H9 (cell line): Measurements from ENCODE around the gene OR7A17. TPM values are rescaled to one million over a fixed set of nuclear protein-coding genes. Genes with fewer than 3 reads are reported as not detected.

Experiments used
- DNase-seq: peaks from one replicate; pipeline ENCODE4 v3.0.0-alpha.2; 2017
- H2AFZ ChIP-seq: one replicate; pipeline ENCODE4 v1.6.1; 2013; ENCODE audit warnings: mild to moderate bottlenecking, low read length, control low read depth, moderate library complexity
- H2AK5ac ChIP-seq: 2 replicates; pipeline ENCODE4 v1.6.1; 2013; ENCODE audit warnings: low read length, control low read depth, mixed read lengths; ENCODE audit not compliant: insufficient read length
- H2BK120ac ChIP-seq: one replicate; pipeline ENCODE4 v1.6.1; 2013; ENCODE audit warnings: low read depth, mild to moderate bottlenecking, low read length, control low read depth, inconsistent platforms; ENCODE audit not compliant: poor library complexity, severe bottlenecking
- H2BK12ac ChIP-seq: 2 replicates; pipeline ENCODE4 v1.6.1; 2013; ENCODE audit warnings: low read length, control low read depth, mixed read lengths, low read depth; ENCODE audit not compliant: insufficient read length
- H2BK15ac ChIP-seq: 2 replicates; pipeline ENCODE4 v1.6.1; 2013; ENCODE audit warnings: low read depth, low read length, control low read depth
- H2BK20ac ChIP-seq: one replicate; pipeline ENCODE4 v1.6.1; 2013; ENCODE audit warnings: low read depth, mild to moderate bottlenecking, low read length, control low read depth, inconsistent platforms; ENCODE audit not compliant: poor library complexity, severe bottlenecking
- H2BK5ac ChIP-seq: 2 replicates; pipeline ENCODE4 v1.6.1; 2013; ENCODE audit warnings: low read length, control low read depth, mixed read lengths; ENCODE audit not compliant: insufficient read length
- H3K14ac ChIP-seq: 2 replicates; pipeline ENCODE4 v1.6.1; 2013; ENCODE audit warnings: low read length, control low read depth; ENCODE audit not compliant: insufficient read depth
- H3K18ac ChIP-seq: 2 replicates; pipeline ENCODE4 v1.6.1; 2013; ENCODE audit warnings: low read depth, mild to moderate bottlenecking, mixed read lengths, low read length, control low read depth; ENCODE audit not compliant: insufficient read length
- H3K23ac ChIP-seq: 2 replicates; pipeline ENCODE4 v1.6.1; 2013; ENCODE audit warnings: low read length, control low read depth, mixed read lengths, low read depth; ENCODE audit not compliant: insufficient read length
- H3K23me2 ChIP-seq: 2 replicates; pipeline ENCODE4 v1.6.1; 2013; ENCODE audit warnings: low read depth, mild to moderate bottlenecking, mixed read lengths, low read length, control low read depth; ENCODE audit not compliant: insufficient read length, poor library complexity, severe bottlenecking
- H3K27ac ChIP-seq: 2 replicates; pipeline ENCODE4 v1.5.1; 2013; ENCODE audit warnings: low read length, control low read depth, mixed read lengths, low read depth; ENCODE audit not compliant: insufficient read length
- H3K27me3 ChIP-seq: 2 replicates; pipeline ENCODE4 v1.6.1; 2013; ENCODE audit warnings: low read length, control low read depth, inconsistent platforms; ENCODE audit not compliant: insufficient read depth
- H3K4ac ChIP-seq: 2 replicates; pipeline ENCODE4 v1.6.1; 2013; ENCODE audit warnings: low read depth, mild to moderate bottlenecking, control low read depth, inconsistent platforms, low read length, moderate library complexity
- H3K4me1 ChIP-seq: 2 replicates; pipeline ENCODE4 v1.6.1; 2013; ENCODE audit warnings: low read length, control low read depth, inconsistent platforms; ENCODE audit not compliant: insufficient read depth
- H3K4me2 ChIP-seq: 2 replicates; pipeline ENCODE4 v1.6.1; 2013; ENCODE audit warnings: low read length, control low read depth, mixed read lengths; ENCODE audit not compliant: insufficient read length, insufficient read depth
- H3K56ac ChIP-seq: 2 replicates; pipeline ENCODE4 v1.6.1; 2013; ENCODE audit warnings: low read depth, mild to moderate bottlenecking, mixed read lengths, low read length, control low read depth; ENCODE audit not compliant: insufficient read length
- H3K79me1 ChIP-seq: 2 replicates; pipeline ENCODE4 v1.6.1; 2013; ENCODE audit warnings: low read depth, mild to moderate bottlenecking, moderate library complexity, low read length, control low read depth, inconsistent platforms; ENCODE audit not compliant: insufficient read depth, poor library complexity, severe bottlenecking
- H3K79me2 ChIP-seq: 2 replicates; pipeline ENCODE4 v1.6.1; 2013; ENCODE audit warnings: low read length, control low read depth, inconsistent platforms; ENCODE audit not compliant: insufficient read depth
- H3K9ac ChIP-seq: 2 replicates; pipeline ENCODE4 v1.6.1; 2013; ENCODE audit warnings: low read length, control low read depth, mixed read lengths; ENCODE audit not compliant: insufficient read length; ENCODE audit errors: extremely low read depth
- H3K9me3 ChIP-seq: one replicate; pipeline ENCODE4 v1.6.1; 2013; ENCODE audit warnings: low read depth, low read length, inconsistent platforms; ENCODE audit not compliant: control insufficient read depth
- H3T11ph ChIP-seq: one replicate; pipeline ENCODE4 v1.6.1; 2013; ENCODE audit warnings: mild to moderate bottlenecking, low read length, control low read depth, inconsistent platforms
- H4K20me1 ChIP-seq: one replicate; pipeline ENCODE4 v1.6.1; 2013; ENCODE audit not compliant: control insufficient read depth, insufficient read length, insufficient read depth
- H4K5ac ChIP-seq: 2 replicates; pipeline ENCODE4 v1.6.1; 2013; ENCODE audit warnings: low read depth, mild to moderate bottlenecking, mixed read lengths, low read length, control low read depth; ENCODE audit not compliant: insufficient read length
- H4K8ac ChIP-seq: replicated peaks from 2 replicates; pipeline ENCODE4 v1.6.1; 2013; ENCODE audit warnings: low read length, control low read depth, mixed read lengths, low read depth; ENCODE audit not compliant: insufficient read length
- H4K91ac ChIP-seq: 2 replicates; pipeline ENCODE4 v1.6.1; 2013; ENCODE audit warnings: low read depth, mild to moderate bottlenecking, moderate library complexity, mixed read lengths, low read length, control low read depth; ENCODE audit not compliant: insufficient read length
- H3K27ac Mint-ChIP-seq, 3 experiments: 2 replicates in 2 of 3; 3 replicates in 1 of 3; pipeline ENCODE4 v1.8.0; 2020 to 2021; ENCODE audit warnings: mixed read lengths in 3 of 3, mild to moderate bottlenecking in 1 of 3, moderate library complexity in 1 of 3
- H3K27me3 Mint-ChIP-seq: 2 replicates; pipeline ENCODE4 v1.8.0; 2021; ENCODE audit warnings: low read depth, mild to moderate bottlenecking, moderate library complexity, mixed read lengths
- H3K36me3 Mint-ChIP-seq, 3 experiments: 2 replicates in 2 of 3; 3 replicates in 1 of 3; pipeline ENCODE4 v1.8.0; 2020 to 2021; ENCODE audit warnings: low read depth in 3 of 3, mixed read lengths in 3 of 3; ENCODE audit not compliant: insufficient read depth in 1 of 3
- H3K4me1 Mint-ChIP-seq, 2 experiments: 2 replicates each; pipeline ENCODE4 v1.8.0; 2020; ENCODE audit warnings: mixed read lengths in 2 of 2
- H3K4me3 Mint-ChIP-seq, 2 experiments: 2 replicates in 1 of 2; 3 replicates in 1 of 2; pipeline ENCODE4 v1.8.0; 2020 to 2021; ENCODE audit warnings: mild to moderate bottlenecking in 2 of 2, mixed read lengths in 2 of 2, moderate library complexity in 1 of 2
- H3K9me3 Mint-ChIP-seq, 2 experiments: 2 replicates in 1 of 2; 3 replicates in 1 of 2; pipeline ENCODE4 v1.8.0; 2020; ENCODE audit warnings: mild to moderate bottlenecking in 2 of 2, mixed read lengths in 2 of 2, moderate library complexity in 1 of 2
- CTCF ChIP-seq: fragments of 200-600 bp; sonication (generic); conservative IDR thresholded peaks from 3 replicates; pipeline ENCODE4 v1.8.0; 2021; ENCODE audit warnings: antibody characterized with exemption, mild to moderate bottlenecking
- WGBS: extraction: QIAGEN DNeasy Blood & Tissue Kit; methylation state at CpG from one replicate; pipeline ENCODE4 v1.1.7; 2013; ENCODE audit warnings: missing lambda C conversion rate, low lambda C conversion rate, mixed read lengths; ENCODE audit not compliant: insufficient read length; ENCODE audit errors: extremely low coverage; 5-methylcytosine and 5-hydroxymethylcytosine counted together
- total RNA-seq: library from RNA; stranded (reverse); gene quantifications from 2 replicates; pipeline ENCODE4 v1.2.1, GENCODE V29; 2021

The OR7A17 gene
- total RNA-seq, 1 experiment from 2014 or later, result not detected

- no peak overlapping the region for H3K56ac ChIP-seq
- Mint-ChIP-seq H3K27me3 (peaks cover 5% of the 10 kb centered on the region), H3K27ac (no peak overlapping the region), H3K4me1 (no peaks in the 10 kb centered on the region), H3K4me3 (no peak overlapping the region), H3K9me3 (peaks cover 15 to 88% of the 10 kb centered on the region in 2 experiments), H3K36me3 (peaks cover 0 to 20% (median 11%) of the 10 kb centered on the region in 3 experiments; a peak in 4 of 7 replicates)
- no peak overlapping the region for H3K27ac ChIP-seq
- no peak for TF ChIP-seq CTCF
- no peak overlapping the region for H4K5ac ChIP-seq
- H3K27me3 ChIP-seq, result no peaks in the 10 kb centered on the region; the same call in 1 of the 2 replicates
- H3K18ac ChIP-seq, result no peak overlapping the region
- WGBS, result no CpG with 5 or more reads among the region's 3 CpGs
- H4K8ac ChIP-seq, result no peak overlapping the region
- no peak overlapping the region for H3K23ac ChIP-seq
- H3K79me1 ChIP-seq, result no peaks in the 10 kb centered on the region
- H2BK120ac ChIP-seq, result no peak overlapping the region
- no peak overlapping the region for H3K14ac ChIP-seq
- H2AK5ac ChIP-seq, result no peak overlapping the region
- no peak for DNase-seq
- no peaks in the 10 kb centered on the region for H3K9me3 ChIP-seq
- no peak overlapping the region for H4K91ac ChIP-seq
- no peak overlapping the region for H2BK15ac ChIP-seq
- H3K79me2 ChIP-seq, result no peaks in the 10 kb centered on the region
- H3K23me2 ChIP-seq, result no peaks in the 10 kb centered on the region
- no peak overlapping the region for H3K4ac ChIP-seq
- no peak overlapping the region for H2BK5ac ChIP-seq
- H3K4me2 ChIP-seq, result no peak overlapping the region
- no peaks in the 10 kb centered on the region for H4K20me1 ChIP-seq
- H2AFZ ChIP-seq, result no peak overlapping the region
- H3K9ac ChIP-seq, result no peak overlapping the region
- no peak overlapping the region for H3T11ph ChIP-seq
- no peak overlapping the region for H2BK20ac ChIP-seq
- no peaks in the 10 kb centered on the region for H3K4me1 ChIP-seq
- H2BK12ac ChIP-seq, result no peak overlapping the region
Measured at GRCh38 chr19:14889994-14890642, 4.2 kb upstream of the OR7A17 start.
